Putamen (tissue), 1 donor: ENCODE measurements around the gene NTM.
A peak's percentile ranks its signal among the peaks of the same experiment; 100 is the strongest.
"Not testable (repeated sequence)": the region's sequence is repeated elsewhere in the genome, so short reads cannot be mapped to it uniquely, and the experiment has no call there.

Source experiments
- DNase-seq: peaks from one replicate; pipeline ENCODE4 v3.0.0-alpha.2; 2016; ENCODE audit warnings: low spot score

The NTM gene

DNA sequence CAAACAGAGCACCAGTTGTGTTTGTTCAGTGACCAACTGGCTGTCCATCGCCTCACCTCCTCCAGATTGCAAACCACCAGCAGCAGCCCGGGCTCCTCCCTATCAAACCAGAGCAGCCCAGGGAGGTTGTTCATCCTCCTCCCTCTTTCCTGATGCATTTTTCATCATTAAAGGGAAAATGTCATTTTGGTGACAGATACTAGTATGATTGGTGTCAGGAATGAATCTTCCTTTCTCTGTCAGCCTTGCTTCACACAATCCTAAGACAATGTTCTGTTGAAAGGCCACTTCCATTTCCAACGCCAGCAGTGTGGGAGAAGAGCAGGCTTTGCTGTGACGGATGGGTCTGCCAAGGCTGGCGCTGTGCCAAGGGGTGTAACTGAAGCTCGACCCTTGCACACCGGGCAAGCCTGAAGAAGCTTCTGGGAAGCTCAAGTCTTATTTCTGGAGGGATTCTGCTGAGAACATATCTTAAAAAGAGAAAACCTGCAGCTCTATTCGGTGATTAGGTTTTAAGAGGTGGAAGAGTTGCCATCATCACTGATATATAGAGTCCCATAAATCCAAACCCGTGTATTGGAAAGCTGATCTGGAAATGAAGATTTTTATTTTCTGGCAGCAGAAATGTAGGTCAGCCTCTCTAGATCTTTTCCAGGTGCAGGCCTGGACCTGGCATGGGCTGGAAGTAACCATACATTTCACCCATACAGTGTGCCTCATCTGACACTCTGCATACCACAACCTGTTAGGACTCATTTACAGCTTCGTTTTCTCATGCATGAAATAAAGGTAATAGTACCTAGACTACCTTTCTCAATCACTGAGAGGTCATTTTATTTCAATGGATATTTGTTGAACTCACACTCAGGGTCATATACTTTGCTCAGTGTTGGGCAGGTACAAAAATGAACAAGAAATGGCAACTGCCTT, 524.5 kb downstream of the NTM start:
- DNase-seq: no peak

DNA sequence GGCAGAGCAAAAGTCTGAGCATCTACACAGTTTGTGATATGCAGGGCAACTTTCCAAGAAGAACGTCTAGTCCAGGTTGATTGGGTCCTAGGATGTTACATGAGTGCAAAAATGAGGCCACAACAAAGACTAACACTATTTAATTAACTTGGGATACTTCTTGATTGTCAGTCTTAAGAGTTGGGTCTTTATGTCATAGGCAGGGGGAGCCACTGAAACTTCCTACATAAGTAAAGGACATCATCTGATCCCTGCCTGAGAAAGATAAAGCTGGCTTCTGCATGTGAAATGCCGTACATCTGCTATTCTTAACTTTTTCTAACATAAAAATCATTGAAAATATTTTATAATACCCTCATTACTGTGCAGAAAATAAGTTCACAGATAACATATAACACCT, 525.5 kb downstream of the NTM start:
- no peak for DNase-seq

DNA sequence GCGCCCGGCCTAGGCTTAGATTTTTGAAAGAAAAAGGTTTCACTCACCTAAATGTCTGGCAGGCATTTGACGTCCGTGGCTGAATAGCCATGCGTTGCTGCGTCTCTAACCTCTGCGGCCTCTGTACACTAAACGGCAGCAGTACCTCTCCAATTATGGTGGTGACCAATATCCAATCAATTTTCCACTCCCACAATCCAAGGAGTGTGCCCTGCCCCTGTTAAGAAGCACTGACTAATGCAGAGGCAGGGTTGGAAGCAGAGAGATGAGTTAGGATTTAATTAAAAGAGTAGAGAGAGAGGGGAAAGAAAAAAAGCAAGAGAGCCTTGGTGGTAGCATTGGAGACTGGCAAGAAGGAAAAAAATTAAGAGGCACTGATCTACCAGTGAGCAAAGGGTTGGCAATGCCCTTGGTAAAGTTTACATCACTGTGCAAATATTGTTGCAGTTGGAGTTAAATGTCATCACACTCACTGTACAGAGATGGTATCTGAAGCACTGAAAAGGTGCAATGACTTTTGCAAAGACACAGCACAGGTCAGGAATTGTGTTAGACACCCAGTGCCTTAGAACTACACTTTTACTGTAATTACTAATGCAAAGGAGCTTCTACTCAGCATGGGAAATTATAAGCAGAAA, 526.7 kb downstream of the NTM start:
- DNase-seq: no peak

DNA sequence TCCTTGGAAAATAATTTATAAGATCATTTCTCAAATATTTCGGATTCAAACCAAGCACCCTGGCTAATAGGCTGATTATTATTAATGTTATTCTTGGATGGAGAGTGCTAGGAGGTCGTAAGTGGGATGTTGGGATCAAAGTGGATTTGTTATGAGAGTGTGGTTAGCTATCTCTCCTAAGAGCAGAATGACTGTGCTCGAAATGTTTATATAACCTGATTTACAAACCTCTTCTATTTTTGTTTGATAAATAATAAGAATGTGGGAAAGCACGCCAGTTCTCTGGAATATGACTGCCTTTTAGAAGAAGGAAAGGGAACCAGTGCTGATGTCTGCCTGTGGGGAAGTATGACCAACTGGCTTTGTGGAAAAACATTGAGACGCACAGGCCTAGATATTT, 527.5 kb downstream of the NTM start:
- DNase-seq: no peak

DNA sequence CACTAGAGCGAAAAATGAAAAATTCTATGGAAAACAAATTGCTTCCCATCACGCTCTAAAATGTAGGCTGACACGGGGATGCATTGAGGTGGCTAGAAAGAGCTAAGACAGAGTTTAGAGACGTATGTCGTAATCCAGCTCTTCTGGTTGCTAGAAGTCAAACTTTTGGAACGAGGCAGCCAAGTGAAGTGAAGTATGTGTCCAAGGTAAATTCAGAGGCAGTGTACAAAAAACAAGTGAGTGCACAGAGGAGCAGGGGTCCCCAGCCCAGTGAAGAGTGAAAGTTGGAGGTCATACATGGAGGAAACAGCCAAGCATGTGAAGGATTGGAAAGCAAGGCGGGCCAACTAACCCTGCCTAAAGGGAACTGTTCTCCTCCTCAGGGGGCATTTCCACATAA, 528.5 kb downstream of the NTM start:
- no peak for DNase-seq

DNA sequence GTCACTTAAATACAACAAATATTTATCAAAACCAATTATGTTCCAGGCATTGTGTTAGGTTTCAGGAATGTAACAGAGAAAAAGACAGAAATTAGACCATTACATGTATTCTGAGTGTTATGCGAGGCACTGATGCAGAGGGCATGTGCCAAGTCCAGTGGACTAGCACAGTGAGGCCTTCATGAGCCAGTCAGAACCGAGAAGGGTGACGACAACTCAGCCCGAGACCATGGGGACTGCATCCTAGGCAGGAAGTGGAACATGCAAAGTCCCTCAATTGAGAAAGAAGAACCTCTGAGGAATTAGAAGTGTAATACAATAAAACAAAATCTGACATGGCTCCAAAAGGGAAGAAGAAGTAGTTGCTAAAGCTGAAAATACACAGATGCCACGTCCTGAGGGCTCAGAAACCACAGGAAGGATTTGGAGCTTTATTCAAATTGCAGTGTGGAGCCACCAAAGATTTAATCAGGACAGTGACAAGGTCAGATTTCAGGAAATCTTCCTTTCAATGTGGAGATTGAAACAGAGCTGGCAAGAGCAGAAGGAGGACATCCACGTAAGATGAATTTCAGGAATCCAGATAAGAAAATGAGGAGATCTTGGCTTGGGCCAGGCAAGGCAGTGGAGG, 529.6 kb downstream of the NTM start:
- DNase-seq: no peak

DNA sequence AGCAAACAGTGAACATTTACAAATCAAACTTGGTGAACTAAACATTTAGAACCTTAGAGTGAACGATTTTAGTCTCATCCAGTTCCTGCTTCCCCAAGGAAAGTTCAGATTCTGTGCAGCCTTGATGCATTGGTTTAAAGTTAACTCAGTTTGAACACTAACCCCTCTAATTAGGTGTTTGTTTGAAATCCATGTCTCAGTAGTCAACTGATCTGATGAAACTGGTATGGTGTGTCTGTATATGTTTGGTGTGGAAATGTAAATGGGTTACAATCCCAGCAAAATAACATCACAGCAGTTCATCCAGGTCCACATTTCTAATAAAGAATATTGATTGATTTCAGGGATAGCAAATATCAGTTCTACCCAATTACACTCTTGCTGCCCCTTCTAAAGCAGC, 532.0 kb downstream of the NTM start:
- DNase-seq: no peak

DNA sequence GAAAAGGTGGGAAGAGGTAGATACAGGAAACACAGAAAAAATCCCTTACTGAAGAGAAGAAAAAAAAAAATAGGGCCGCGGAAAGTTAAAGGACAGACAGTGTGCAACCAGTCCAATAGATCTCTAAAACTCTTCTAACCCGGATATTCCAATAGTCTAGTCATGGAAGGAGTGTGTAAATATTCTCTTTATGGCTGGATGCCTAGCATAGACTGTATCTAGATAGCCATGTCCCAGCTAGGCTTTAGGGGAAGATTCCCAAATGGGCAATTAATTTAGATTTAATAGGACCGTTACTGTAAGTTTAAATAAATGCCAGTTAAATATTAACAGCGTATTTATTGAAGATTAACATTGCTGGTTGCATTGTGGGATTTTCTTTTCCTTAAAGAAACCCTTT, 532.7 kb downstream of the NTM start:
- no peak for DNase-seq

DNA sequence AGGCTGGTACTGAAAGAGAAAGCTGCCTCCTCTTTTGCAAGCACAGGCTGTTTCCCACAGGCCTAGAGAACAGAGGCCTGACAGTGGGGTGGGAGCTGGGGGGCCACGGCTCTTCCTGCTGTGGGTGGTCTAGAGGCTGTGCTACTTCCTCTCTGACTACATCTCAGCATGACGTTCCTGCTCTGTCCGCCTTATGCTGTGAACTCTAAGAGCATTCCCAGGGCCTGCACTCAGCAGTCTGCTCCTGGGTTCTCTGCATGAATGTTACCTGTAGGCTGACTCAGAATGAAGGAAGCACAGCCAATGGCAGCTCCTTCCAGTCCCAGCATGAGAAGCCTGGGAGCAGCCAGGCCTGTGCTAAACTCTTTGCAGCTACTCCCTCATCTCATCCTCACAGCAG, 534.3 kb downstream of the NTM start:
- DNase-seq: no peak

DNA sequence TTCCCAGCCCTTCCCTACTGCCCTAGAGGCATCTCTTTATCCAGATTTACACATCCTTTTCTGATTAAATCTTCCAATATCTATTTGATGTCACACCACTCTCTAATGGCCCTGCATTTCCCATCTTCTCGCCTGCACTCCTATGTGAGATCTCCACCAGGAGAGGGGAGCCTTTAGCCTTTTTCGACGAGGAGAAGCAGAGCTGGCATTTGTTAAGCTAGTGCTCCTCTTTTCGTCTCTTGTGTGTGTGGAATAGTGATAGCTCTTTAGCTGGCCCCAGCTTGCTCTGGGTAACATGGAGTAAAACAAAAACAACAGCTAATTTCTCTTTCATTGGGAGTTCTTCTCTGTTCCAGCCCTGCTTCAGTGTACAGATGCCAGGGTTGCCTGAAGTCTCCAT, 536.5 kb downstream of the NTM start:
- DNase-seq: no peak

DNA sequence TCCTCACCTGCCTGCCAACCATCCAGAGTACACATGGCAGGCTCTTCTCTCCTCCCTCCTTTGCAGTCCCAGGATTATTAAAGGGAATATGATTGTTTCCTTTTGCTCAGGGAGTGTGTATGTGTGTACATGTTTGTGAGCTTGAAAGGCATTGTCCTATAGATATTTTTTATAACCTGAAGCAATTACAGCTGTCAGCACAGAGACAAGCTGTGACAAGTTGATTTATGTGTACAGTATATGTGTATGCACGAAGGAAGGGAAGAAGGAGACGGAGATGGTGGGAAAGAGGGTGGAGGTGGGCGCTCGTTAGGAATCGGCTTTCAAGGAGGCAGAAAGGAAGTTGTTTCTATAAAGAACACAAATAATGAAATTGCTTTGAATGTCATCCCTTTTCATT, 537.0 kb downstream of the NTM start:
- DNase-seq: no peak

DNA sequence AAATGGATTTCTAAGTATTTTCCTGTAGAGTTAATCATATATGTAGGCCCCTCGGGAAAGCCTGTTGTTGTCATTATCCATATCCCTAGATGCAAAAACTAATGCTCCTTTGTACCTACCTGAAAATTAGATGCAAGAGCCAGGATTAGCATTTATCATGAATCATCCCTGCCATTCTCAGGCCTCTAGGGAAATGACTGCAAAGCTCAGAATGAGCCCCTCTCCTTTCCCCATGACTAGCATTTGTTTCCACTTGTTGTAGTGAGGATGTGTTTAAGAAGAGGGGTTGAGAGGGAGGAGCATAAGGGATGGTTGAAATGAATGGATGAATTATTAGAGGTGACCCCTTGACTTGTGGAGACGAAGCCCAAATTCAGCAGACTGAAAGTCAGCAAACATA, 537.9 kb downstream of the NTM start:
- DNase-seq: no peak

DNA sequence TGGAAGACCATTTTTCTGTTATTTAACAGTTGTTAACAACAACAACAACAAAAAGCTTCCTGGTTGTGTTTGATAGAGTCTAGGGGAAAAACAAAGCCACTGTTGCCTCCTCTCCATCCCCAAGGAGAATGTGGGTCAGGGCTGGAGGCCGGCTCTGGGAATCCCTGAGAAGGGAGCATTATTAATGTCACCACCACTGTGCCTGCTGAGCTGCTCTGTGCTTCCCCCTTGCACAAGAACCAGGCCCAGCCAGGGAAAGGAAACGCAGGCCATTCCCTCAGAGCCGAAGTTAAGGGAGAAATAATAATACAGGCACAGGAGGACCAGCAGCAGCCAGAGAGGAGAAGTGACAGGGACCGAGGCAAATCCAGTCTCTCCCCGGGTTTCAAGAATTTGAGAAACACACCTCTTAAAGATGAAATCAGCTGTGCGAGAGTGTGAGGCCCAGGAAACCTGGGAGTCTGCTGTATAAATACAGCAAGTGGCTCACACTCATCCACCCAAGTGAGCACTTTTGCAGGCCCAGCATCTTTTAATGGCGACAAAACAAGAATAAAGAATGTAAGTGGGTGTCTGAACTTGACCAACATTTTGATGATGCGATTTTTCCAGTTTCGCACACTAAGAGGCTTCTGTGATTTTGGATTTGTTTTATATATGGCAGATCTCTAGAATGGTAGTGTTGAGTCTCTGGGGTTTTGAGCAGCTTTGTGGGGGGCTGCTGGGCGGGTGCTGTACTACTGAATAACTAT, 539.2 kb downstream of the NTM start:
- no peak for DNase-seq

DNA sequence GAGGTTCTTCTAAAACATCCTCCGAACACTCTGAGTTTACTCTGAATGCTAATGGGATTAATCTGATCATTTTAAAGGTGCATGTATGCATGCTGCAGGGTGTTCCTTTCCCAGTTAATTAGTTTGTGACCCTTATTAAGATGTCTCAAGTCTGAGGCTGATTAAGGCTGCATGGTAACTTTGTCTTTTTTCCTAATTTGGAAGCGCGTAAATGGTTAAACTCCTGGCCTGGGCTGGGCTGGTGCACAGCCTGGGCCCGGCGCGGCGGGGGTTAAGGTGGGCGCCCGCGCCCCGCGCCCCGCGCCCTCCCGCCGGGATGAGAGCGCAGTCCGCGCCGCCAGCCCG, 539.7 kb downstream of the NTM start:
- DNase-seq: no peak

DNA sequence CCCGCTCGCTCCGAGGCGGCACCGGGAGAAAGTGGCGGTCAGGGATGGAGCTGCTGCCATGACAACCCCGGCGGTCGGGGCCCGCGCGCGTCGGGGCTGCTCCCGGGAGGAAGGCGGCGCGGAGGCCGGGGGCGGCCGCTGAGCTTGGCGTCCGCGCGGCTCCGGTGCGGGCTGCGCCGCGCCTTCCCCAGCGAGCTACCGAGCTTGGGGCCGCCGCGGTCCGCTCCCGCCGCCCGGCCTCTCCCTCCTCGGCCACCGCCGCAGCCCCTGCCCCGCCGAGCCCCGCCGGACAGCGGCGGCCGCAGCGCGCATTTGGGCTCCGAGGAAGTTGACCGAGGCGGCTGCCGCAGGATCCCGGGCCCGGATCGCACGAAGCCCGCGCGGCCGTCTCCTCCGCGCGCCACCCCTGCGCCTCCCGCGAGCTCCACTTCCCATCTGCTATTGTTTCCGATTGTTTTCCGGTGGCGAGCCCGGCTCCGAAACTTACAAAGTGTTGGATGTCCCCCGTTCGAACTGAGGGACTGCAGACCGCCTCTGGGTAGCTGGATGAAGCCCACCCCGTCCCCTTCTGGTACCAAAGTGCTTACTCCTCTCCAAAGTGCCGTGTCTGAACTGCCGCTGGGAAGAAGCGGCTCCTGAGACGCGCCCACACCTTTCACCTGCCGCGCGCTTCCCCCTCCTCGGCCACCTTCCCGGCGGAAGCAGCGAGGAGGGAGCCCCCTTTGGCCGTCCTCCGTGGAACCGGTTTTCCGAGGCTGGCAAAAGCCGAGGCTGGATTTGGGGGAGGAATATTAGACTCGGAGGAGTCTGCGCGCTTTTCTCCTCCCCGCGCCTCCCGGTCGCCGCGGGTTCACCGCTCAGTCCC, 540.3 kb downstream of the NTM start:
- no peak for DNase-seq

DNA sequence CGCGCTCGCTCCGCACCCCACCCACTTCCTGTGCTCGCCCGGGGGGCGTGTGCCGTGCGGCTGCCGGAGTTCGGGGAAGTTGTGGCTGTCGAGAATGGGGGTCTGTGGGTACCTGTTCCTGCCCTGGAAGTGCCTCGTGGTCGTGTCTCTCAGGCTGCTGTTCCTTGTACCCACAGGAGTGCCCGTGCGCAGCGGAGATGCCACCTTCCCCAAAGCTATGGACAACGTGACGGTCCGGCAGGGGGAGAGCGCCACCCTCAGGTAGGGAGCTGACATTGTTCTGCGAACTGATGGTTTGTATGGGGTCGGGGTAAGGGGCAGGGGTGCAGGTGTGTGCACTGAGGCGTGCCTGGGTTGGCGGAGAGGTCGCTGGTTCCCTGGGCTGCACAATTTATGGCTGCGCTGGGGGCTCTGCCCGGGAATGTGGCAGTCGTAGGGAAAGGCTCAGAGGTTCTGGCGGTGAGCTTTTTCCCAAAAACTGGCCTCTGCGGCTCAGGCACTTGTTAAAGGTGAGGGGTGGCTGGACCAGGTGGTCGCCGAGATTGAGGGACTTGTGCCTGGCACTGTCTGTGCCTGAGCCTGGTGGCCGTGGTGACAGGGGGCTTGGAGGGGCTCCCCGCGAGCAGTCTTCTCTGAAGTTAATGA, 541.1 kb downstream of the NTM start:
- not testable (repeated sequence) for DNase-seq

DNA sequence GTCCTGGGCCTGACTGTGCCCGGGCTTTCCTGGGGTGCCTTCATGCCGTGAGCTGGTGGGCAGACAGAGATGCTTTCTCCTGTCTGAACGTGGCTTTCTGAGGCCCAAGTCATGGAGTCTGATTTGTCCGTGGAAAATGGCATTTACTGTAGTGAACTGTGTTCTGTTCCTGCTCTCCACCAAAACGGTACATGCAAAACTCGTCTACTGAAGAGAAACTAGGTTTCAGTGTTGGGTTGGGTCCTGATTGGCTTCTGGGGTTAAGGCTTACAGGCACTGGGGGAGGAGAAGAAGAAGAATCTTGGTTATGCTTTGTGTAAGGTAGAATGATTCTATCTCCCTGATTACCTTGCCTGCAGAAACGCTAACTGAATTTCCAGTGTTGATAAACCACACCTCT, 541.7 kb downstream of the NTM start:
- DNase-seq: no peak

DNA sequence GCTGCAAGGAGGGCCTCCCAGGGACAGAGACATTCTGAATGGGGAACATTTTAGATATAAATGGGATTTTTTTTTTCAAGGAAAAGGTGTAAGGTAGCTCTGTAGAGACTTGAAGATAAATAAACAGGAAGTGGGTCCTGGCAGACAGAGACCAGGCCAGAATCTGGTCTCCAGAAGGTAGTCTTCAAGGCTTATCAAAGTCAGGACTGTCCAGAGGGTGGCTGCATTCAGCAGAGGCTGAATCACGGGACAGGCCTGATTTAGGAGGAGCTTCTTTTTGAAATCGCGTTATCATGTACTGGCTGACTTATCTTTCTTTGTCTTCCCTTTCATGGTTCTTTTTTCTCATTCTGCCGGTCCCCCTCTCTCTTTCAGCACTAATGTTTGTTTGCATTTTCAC, 542.9 kb downstream of the NTM start:
- no peak for DNase-seq

DNA sequence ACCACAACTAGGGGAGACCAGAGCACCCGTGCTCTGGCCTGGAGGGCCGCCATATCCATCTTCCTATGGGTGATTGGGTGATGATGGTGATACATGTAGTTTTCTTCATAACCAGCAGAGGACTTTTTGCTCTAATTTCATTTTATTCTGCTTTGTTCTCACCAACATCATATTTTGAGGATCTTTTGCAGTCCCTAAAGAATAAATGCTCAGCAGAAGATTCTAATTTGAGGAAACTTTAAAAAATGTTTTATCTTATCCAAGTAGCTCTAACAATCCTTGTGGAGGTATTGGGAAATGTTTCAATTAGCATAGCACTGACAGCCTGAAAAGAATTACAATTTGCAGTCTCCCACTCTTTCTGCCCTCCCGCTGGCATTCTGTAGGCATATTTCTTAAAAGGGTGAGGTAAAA, 544.0 kb downstream of the NTM start:
- DNase-seq: peak; percentile 62

DNA sequence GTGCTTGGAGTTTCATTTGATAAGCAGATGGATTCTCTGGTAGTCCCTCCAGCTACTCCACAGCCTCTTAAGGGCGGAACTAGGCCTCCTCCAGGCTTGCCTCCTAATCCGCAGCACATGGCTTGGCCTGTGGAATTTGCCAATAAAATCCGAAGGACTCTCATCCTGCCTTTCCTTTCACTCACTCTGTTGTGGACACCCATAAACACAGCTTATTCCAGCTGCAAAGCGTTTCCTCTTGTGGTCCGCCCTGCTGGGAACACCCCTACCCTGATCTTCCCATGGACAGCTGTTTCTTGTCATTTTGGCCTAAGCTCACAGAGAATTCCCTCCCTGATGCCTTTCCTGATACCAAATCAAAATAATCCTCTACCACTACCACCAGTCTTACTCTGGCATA, 546.2 kb downstream of the NTM start:
- no peak for DNase-seq
